Stimulated activated CD4-positive, alpha-beta T cell treated with anti-CD3 and anti-CD28 coated beads, Interleukin-1b, Interleukin-23, amount 100 ng/mL, for 48 hours (primary cell): ENCODE measurements around the gene ZGPAT.

Experiments
- DNase-seq: peaks from one replicate; pipeline ENCODE4 v3.0.0-alpha.2; 2020

ZGPAT gene

GRCh38 chr20:63679799-63680305 is 28.0 kb upstream of the ZGPAT start:
- DNase-seq, result no peak

- no peak for DNase-seq
Measured at GRCh38 chr20:63680427-63680826, 27.4 kb upstream of the ZGPAT start.

GRCh38 chr20:63680857-63681608 is 26.8 kb upstream of the ZGPAT start:
- no peak for DNase-seq

- no peak for DNase-seq
Measured at GRCh38 chr20:63681609-63682142, 26.2 kb upstream of the ZGPAT start.

GRCh38 chr20:63682384-63683139 is 25.3 kb upstream of the ZGPAT start:
- no peak for DNase-seq

GRCh38 chr20:63685269-63686026 is 22.4 kb upstream of the ZGPAT start:
- DNase-seq, result no peak

GRCh38 chr20:63686094-63686491 is 21.7 kb upstream of the ZGPAT start:
- no peak for DNase-seq

GRCh38 chr20:63686492-63687321 is 21.1 kb upstream of the ZGPAT start:
- peak; percentile 69 for DNase-seq

GRCh38 chr20:63687419-63688178 is 20.2 kb upstream of the ZGPAT start:
- no peak for DNase-seq

GRCh38 chr20:63688228-63689045 is 19.4 kb upstream of the ZGPAT start:
- DNase-seq, result no peak

GRCh38 chr20:63689046-63690002 is 18.5 kb upstream of the ZGPAT start:
- DNase-seq, result no peak

GRCh38 chr20:63690003-63690897 is 17.6 kb upstream of the ZGPAT start:
- DNase-seq, result no peak

GRCh38 chr20:63690898-63691710 is 16.7 kb upstream of the ZGPAT start:
- no peak for DNase-seq

GRCh38 chr20:63691711-63692435 is 16.0 kb upstream of the ZGPAT start:
- DNase-seq, result no peak

GRCh38 chr20:63692436-63693082 is 15.3 kb upstream of the ZGPAT start:
- DNase-seq, result no peak
